HG02759 (cell line): Measurements from ENCODE around the gene GPAT2.
"Not testable (repeated sequence)": the region's sequence is repeated elsewhere in the genome, so short reads cannot be mapped to it uniquely, and the experiment has no call there.

ENCODE experiments used
- ATAC-seq: cut with Tn5 transposase; IDR thresholded peaks from one replicate; pipeline ENCODE4 v1.9.1; 2021; ENCODE audit warnings: mild to moderate bottlenecking, moderate library complexity; ENCODE audit not compliant: unreplicated experiment

GPAT2 gene

GRCh38 chr2:96064760-96065159 lies 30.0 kb upstream of the GPAT2 start:
- ATAC-seq = not testable (repeated sequence)

DNA sequence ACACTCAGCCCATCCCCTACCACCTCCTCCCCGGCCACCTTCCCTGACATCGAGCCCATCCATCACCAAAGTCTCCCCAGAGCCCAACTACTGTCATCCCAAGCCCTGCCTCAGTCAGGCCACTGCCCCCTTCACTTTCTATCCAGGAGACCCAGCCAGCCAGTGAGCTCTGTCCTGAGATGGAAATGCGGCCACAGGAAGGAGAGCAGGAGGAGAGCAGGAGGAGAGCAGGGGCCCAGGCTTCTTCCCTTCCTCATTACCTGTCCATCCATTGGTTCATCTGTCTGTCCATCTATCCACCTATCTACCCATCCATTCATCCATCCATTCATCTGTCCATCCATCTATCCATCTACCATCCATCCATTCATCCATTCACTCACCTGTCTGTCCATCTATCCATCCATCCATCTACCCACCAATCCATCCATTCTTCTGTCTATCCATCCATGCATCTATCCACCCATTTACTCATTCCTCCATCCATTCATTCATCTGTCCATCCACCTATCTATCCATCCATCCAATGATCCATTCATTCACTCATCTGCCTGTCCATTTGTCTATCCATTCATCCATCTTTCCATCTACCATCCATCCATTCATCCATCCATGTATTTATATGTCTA lies 29.4 kb upstream of the GPAT2 start:
- not testable (repeated sequence) for ATAC-seq

DNA sequence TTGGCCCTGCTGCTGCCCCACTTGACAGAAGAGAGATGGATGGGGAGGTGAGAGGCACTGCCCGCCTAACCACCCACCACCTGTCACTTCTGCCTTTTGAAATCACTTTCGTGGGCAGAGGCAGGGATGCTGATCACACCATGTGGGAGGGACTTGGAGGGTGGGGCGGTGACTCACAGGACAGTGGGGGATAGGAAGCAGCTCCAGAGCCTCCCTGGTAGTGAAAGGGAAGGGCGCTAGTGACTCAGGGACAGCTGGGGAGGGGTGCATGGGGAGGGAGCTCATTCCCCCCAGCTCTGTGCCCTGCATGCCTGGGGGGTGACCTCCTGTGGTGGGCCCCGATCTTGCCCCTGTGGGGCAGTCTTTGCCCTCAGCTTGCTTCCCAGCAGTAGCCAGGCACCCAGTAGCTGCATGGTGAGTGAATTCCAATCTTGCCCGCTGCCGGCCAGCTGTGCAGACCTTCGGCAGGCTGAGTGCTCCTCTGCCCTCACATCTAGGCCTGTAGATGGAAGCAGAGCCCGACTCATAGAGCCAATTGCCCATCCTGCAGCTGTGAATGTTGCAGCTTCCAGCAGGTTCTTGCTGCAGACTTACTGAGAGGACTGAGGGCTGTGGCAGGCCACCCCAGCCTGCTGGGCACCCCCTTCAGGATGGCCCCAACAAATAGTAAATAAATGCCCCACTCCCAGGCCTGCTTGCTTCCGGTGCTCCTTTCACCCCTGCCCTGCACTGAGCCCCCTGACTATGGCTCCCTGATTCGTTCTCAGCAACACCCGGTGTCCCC lies 28.6 kb upstream of the GPAT2 start:
- ATAC-seq = not testable (repeated sequence)

DNA sequence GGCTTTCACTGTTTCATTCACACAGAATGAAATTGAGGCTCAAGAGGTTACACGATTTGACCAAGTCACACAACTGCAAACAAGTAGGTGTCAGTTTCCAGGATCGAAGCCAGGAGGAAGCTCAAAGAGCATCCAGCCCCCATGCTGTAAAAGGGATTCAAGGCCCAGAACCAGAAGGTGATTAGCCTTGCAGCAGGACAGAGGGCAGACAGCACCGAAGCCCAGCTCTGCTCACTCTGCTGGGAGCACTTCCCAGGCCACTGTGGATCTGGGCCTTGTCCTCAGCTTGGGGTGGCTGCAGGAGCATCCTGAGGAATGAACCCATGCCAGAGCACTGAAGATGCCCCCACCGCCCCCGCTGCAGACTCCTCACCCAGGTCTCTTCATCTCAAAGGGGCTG lies 27.8 kb upstream of the GPAT2 start:
- not testable (repeated sequence) for ATAC-seq

- ATAC-seq = not testable (repeated sequence)
These were observed 27.2 kb upstream of the GPAT2 start for GRCh38 chr2:96061901-96062300.

DNA sequence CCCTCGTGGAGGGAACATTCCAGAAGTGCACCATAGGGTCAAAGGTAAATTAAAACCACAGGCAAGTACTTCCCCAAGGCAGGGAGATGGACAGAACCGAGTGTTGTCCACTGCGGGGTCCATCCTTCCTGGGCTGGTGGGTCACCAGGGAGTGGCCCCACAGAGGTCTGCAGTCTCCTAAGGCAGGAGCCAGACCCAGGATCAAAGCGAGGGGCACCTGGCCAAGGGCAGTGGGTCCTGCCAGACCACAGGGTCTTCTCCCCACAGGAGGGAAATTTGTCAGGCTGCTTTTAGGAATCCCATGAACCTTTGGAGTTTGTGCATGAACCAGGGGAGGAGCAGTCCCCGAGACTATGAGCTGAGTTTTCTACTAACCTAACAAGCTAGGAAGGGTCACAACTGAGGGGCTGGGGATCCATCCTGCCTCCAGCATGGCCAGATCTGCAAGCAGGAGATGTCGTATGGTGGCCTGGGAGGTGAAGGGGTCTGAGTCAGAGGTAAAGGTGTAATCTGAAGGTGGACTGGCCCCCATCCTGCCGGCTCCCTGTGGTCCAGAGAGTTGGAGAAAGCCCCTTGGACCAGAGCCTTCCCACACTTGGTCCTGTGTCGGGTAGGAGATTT lies 26.6 kb upstream of the GPAT2 start:
- ATAC-seq = not testable (repeated sequence)

- not testable (repeated sequence) for ATAC-seq
These were observed 25.6 kb upstream of the GPAT2 start for GRCh38 chr2:96060325-96060724.

GRCh38 chr2:96059443-96059842 lies 24.7 kb upstream of the GPAT2 start:
- ATAC-seq = not testable (repeated sequence)

DNA sequence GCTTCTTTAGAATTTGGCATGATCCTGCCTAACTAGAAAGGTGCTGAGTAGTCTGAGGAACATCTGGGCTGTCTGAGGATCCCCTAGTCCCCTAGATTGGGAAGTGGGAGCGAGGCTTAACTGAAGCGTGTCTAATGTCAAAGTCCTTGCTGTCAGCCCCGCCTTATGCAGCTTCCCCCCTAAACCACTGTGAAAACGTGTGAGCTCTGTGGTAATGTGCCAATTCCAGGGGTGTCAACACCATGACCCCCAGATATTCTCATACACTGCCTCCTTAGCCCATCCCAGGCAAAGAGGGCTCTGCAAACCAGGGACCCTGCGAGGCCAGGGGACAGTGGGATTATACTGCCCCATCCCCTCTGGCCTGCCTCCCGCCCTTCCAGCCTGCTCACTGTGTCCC lies 21.1 kb upstream of the GPAT2 start:
- not testable (repeated sequence) for ATAC-seq

DNA sequence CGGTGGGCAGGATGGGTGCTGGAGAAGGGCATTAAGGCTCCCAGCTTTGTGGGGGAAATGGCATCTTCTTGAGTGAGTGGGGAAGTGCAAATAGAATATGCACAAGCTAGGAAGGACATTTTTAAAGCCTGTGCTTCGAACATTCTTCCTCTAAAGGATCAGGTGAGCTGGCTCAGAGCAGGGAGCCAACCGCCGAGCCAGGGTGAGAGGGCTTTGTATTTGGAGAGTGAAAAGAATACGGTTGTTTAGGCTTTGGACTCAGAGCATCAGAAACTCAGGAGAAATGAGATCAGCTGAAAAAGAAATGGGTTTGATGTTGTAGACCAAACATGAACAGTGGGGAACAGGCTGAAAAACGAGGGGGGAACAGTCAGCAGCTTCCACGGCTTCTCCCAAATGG lies 19.8 kb upstream of the GPAT2 start:
- ATAC-seq = not testable (repeated sequence)

DNA sequence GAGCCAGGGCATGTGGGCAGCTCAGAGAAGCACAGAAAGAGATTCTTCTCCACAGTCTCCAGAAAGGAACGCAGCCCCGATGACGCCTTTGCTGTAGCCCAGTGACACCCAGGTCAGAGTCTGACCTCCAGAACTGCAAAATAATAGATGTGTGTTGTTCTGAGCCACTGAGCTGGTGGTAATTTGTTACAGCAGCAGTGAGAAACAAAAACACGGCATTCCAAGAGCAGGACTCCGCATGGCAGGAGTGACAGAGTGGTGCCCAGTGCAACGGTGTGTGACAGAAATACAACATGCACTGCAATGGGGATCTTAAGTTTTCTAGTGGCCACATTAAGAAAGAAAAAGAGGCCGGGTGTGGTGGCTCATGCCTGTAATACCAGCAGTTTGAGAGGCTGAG lies 18.7 kb upstream of the GPAT2 start:
- ATAC-seq = not testable (repeated sequence)

DNA sequence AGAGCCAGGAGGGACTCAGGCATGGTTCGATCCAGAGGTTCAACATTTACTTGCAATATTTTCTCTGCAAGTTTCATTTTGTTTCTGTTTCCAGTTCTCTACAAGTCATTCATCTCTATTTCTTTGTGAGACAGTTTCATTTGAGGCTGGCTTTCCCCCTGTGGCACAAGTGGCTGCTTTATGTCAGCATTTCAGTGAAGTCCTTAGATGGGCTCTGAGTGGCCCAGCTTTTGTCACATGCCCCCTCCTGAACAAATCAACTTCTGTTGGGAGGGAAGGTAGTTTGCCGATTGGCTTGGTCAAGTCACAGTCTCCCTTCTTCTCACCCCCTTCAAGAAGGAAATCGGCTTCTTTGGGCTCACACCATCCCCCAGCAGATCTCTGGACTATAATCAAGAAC lies 17.9 kb upstream of the GPAT2 start:
- not testable (repeated sequence) for ATAC-seq

DNA sequence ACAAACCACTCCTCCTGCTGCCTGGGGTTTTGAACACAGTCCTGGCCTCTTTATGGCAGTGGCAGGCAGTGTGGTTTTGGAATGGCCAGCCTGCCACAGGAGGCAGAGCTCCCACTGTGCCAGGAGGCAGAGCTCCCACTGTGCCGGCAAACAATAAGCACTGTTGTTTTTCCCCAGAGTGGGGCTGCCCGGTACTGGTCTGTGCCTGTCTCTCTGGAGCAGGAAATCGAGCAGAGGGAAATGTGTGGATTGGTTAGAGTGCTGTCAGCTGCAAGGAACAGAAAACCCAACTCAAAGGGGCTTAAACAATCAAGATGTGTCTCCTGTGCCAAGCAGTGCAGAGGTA lies 15.2 kb upstream of the GPAT2 start:
- not testable (repeated sequence) for ATAC-seq

- not testable (repeated sequence) for ATAC-seq
These were observed 14.6 kb upstream of the GPAT2 start for GRCh38 chr2:96049049-96049916.

- ATAC-seq = not testable (repeated sequence)
These were observed 838 bp upstream of the GPAT2 start for GRCh38 chr2:96035554-96035953.

DNA sequence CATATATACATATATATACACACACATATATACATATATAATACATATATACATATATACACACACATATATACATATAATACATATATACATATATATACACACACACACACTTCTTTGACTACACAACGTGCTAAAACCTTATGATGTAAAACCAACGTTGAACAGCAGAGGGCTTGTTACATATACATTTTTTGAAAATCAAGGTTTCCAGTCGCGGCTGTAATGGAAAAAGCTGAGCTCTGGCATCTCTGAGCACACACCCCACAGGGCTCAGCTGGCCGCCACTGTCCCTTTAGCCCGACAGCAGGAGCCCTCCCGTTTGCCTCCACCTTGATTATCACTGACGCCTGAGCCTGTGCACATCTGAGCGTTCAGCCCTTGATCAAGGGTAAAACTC lies 719 bp downstream of the GPAT2 start:
- not testable (repeated sequence) for ATAC-seq

DNA sequence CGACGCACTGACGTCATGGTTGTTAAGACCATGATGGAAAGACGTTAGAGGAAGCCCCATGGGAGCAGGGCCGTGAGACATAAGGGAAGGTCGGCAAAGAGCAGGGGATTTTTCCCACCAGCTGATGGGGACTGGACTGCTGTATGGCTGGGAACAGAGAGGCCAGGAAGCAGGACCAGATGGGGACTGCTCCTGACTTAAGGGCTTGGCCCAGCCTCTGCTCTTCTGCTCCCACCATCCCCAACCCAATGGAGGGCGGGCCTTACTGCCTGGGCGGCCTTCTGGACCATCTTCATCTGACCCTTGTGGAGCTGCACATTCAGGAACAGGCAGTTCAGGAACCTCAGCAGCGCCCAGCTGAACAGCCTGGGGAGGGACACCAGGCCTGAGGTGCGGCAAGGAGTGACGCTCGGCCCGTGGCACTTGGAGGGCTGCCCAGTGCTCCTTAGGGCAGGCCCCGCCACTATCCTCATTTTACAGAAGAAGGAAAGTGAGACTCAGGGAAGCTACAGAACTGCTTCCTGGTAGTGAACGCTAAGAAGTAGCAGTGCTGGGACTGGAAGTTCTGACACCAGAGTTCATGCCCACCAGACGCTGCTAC lies 6.9 kb downstream of the GPAT2 start:
- not testable (repeated sequence) for ATAC-seq

DNA sequence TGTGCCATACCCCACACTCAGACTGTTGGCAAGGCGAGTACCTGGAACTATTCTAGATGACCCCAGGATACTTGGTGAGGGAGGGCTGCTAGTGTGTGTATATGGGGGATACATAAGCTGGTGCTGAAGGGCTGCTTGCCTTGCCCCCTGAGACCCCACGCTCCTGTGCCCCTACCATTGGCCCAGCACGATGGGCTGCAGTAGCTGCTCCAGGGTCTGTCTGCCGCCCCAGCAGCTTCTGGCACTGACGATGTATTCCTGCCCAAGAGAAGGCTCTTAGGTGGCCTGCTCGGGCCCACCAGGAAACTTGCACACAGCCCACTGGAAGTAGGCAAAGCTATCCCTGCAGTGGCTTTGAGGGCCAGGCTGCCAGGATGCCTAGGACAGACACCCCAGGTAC lies 9.0 kb downstream of the GPAT2 start:
- ATAC-seq = not testable (repeated sequence)

DNA sequence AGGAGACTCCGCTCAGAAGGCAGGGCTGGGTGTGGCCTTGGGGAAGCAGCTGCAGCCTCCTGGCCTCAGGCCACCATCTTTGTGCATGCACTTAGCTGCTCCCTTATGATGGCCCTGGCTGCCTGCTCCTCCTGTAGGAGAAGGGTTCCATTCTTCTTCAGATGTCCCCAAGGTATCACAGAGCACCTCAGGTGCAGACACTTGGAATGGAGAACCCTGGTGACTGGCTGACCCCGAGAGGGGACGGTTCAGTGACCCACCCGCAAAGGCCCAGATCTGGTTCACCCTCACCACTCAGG lies 9.6 kb downstream of the GPAT2 start:
- no peak for ATAC-seq

- no peak for ATAC-seq
These were observed 10.2 kb downstream of the GPAT2 start for GRCh38 chr2:96024336-96025193.
